HG03060 (cell line): ENCODE results near the gene PHACTR4.
"Not testable (repeated sequence)": the region's sequence is repeated elsewhere in the genome, so short reads cannot be mapped to it uniquely, and the experiment has no call there.

Experiments used
- ATAC-seq: cut with Tn5 transposase; IDR thresholded peaks from one replicate; pipeline ENCODE4 v1.9.1; 2021; ENCODE audit warnings: low read depth, moderate number of reproducible peaks; ENCODE audit not compliant: unreplicated experiment

Gene PHACTR4

DNA sequence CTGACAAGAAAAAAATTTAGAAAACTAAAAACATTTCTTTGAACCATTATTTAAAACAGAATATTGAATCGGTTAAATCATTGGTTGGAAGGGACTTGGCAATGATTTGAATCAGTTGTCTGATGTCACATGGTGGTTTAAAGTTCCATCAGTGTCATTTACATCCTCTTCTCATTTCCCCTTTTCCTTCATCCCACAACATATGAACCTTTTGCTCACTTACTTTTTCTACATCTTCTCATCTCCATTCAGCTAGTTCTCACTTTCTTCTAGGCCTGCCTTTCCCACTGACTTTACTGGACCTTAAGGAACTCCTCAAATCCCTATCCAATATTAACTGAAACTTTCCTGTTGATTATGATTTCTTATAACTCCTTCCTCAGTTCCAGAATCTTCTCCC is 58.5 kb downstream of the PHACTR4 start:
- ATAC-seq, result no peak

DNA sequence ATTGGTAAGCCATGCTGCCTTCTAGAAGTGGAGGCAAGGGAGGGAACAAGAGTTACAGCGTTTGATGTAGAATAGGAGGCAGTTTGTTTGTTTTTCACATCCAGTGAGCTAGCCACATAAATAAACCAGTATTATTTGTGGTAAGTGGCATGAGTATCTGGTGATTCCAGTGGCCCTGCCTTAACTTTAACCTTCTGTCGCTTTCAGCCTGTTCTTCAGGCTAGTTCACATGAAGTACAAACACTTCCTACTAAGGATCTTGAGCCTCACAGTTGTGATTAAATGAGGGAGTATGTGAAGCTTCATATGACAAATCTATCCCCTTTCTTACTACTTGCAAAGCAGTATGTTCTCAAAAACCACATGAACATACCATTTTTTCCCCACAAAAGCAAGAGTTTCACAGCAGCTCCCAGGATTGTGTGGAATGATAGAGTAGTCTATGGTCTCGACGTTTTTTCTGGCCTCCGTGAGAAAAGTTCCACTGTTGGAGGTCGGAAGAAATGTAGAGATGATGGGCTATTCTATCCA is 59.5 kb downstream of the PHACTR4 start:
- ATAC-seq, result no peak

- no peak for ATAC-seq
Observed at GRCh38 chr1:28436211-28436769, 66.8 kb downstream of the PHACTR4 start.

- ATAC-seq, result no peak
Observed at GRCh38 chr1:28437264-28437923, 67.9 kb downstream of the PHACTR4 start.

DNA sequence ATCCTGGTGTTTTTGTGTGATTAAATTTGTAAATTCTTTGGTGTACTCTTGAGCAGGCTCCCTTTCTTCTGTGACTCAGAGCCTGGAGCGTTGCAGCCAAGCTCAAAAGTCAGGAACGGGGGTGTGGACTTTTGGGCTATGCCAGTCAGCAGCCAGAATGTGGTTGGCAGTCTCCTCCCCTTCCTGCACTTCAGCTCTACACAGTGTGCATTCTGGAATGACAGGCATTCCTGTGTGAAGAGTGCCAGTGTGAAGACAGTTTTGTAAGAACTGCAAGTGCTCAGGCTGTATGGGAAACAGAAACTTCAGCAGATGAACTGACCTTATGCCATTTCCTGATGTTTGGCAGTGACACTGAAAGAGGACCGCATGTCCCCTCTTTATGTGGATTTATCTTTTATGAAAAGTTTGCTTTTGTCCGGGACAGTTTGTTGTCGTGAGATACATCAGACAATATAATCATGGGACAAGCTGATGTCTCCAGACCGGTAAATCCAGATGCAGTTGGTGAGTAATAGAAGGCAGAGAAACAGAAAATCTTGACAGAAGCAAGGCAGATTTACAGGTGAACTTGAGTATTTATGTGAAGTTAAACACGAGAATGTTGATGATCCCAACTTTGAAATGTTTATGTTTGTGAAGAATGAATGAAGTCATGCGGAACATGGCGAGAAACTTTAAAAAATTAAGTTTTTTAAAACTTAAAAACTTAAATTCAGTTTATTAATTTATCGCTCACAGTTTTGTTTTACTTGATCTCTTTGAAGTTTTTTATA is 68.6 kb downstream of the PHACTR4 start:
- ATAC-seq, result no peak

DNA sequence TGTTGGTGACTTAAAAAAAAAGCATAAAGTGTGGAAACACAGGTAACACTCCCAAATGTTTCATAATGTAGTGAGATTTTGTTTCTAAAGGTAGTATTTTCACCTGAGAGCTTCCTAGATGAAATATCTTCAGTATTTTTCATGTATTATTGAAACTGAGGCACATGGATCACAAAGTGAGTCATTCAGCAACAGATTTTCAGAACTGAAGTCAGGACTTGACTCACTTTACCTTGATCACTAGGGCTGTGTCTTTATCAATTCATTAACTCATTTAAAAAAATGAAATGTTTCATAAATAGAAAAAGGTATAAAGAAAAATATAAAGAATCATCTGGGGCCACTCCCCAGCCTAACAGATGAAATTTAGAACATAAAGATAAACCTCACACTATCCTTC is 69.8 kb downstream of the PHACTR4 start:
- ATAC-seq, result no peak

- ATAC-seq, result no peak
Observed at GRCh38 chr1:28441674-28442073, 72.1 kb downstream of the PHACTR4 start.

DNA sequence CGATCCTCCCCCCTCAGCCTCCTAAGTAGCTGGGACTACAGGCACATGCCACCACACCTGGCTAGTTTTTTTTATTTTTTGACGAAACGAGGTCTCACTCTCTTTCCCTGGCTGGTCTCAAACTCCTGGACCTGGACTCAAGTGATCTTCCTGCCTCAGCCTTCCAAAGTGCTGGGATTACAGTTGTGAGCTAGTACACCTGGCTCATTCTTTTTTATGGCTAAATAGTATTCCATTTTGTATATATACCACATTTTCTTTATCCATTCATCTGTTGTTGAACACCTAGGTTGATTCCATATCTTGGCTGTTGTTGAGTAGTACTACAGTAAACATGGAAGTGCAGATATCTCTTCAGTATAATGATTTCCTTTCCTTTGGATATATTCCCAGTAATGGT is 74.0 kb downstream of the PHACTR4 start:
- ATAC-seq, result no peak

DNA sequence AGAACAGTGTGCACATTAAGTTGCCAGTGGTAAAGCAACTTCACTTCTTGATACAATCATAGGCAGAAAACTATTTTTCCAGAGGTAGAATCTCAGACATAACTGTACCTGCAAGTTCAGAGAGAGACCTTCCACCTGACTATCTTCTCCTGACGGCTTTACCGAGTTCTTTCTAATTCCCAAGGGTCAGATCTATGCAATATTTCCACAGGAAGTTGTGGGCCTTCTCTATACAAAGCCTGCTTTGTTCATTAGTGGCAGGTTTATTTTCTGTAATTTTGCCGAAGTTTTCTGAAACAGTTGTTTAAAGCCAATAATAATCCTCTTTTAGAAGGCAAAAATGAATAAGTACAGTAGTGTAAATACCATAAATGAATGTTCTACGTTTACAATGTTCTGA is 78.1 kb downstream of the PHACTR4 start:
- no peak for ATAC-seq

GRCh38 chr1:28448094-28448611 is 78.6 kb downstream of the PHACTR4 start:
- ATAC-seq, result not testable (repeated sequence)

DNA sequence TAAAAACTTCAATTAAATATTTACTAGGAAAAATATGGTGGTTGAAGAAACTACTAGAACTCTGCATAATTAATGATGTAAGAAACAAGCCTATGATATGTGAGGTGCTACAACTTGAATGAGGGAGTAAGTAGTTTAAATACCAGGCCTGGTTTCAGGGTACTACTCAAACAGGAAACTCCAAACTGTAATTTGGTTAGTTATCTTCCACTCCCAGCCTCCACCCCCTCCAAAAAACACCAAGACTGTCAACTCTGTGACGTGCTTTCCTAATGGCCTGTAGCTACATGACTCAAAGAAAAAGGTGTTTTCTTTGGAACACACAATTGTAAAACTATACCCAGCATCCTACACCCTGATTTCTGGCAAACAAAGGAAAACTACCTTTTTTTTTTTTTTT is 80.4 kb downstream of the PHACTR4 start:
- ATAC-seq, result no peak

DNA sequence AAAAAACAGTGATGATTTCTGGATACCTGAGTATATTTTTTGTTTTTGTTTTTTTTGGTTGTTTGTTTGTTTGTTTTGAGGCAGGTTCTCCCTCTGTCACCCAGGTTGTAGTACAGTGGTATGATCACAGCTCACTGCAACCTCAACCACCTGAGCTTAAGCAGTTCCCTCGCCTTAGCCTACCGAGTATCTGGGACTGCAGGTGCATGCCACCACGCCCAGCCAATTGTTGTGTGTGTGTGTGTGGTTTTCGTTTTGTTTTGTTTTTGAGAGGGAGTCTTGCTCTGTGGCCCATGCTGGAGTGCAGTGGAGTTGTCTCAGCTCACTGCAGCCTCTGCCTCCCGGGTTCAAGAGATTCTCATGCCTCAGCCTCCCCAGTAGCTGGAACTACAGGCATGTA is 81.0 kb downstream of the PHACTR4 start:
- no peak for ATAC-seq

GRCh38 chr1:28451011-28451410 is 81.5 kb downstream of the PHACTR4 start:
- ATAC-seq, result no peak

DNA sequence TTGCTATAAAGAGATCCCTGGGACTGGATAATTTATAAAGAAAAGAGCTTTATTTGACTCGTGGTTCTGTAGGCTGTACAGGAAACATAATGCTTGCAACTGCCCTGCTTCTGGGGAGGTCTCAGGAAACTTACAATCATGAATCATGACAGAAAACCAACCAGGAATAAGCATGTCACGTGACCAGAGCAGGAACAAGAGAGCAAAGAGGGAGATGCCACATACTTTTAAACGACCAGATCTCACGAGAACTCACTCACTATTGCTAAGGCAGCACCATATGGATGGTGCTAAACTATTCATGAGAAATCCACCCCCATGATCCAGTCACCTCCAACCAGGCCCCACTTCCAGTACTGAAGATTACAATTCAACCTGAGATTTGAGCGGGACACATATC is 86.5 kb downstream of the PHACTR4 start:
- no peak for ATAC-seq

GRCh38 chr1:28457678-28458077 is 88.1 kb downstream of the PHACTR4 start:
- no peak for ATAC-seq

DNA sequence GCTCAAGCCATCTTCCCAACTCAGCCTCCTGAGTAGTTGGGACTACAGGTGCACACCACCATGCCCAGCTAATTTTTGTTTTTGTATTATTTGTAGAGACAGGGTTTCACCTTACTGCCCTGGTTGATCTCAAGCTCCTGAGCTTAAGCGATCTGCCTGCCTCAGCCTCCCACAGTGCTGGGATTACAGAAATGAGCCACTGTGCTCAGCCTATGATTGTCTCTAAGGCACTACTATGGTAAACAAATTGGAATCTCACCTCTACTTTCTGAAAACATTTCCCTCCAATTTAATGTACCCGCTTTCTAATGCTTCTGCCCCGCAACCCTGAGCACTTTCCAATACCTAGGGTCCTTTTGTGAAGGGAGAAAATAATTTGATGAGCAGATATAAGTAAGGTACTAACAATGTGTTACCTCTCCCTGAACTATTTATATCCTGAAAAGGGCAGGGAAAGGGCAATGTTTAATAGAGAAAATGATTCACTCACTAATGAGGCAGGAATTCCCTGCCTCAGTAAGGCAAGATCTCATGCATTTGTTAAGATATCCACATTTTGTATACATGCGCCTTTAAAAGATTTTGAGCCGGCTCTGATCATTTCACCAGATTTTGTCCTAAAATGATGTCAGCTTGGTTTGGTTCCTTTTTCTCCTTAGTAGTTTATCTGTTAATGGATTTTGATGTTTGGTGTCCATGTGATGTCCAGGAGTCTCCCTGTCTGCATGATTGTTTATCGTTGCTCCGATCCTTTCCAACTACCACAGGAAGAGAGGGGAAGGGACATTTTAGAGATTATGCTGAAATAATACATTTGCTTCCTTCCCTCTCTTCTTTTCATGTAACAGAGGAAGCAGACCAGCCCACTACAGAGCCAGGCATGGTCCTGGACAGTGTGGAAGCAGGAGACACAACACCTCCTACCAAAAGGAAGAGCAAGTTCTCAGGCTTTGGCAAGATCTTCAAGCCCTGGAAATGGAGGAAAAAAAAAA is 89.0 kb downstream of the PHACTR4 start:
- ATAC-seq, result no peak

GRCh38 chr1:28466226-28466778 is 96.8 kb downstream of the PHACTR4 start:
- ATAC-seq, result no peak

- no peak for ATAC-seq
Observed at GRCh38 chr1:28470146-28470545, 100.6 kb downstream of the PHACTR4 start.

DNA sequence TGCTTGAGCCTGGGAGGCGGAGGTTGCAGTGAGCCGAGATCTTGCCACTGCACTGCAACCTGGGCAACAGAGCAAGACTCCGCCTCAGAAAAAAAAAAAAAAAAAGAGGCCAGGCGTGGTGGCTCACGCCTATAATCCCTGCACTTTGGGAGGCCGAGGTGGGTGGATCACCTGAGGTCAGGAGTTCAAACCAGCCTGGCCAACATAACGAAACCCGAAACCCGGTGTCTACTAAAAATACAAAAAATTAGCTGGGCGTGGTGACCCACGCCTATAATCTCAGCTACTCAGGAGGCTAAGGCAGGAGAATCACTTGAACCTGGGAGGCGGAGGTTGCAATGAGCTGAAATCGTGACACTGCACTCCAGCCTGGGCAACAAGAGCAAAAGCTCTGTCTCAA is 110.0 kb downstream of the PHACTR4 start:
- ATAC-seq, result not testable (repeated sequence)

DNA sequence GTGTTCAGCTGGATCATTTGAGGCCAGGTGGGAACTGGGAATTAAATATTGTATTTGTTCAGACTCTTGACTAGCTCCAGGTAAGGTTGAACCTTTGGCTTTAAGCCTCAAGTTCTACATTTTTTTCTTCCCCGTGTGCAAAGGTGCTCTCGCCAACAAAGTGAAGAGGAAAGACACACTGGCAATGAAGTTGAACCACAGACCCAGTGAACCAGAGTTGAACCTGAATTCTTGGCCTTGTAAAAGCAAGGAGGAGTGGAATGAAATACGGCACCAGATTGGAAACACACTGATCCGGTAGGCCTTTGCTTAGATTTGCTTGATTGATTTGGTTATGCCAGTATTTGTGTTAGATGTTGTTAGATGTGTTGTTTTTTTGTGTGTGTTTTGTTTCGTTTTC is 110.8 kb downstream of the PHACTR4 start:
- ATAC-seq, result no peak
